Ishikawa (cell line): ENCODE measurements around the gene NDFIP2.

Experiments used
- EP300 ChIP-seq: IDR thresholded peaks from 2 replicates; pipeline ENCODE4 v1.6.1; 2012; ENCODE audit warnings: borderline replicate concordance
- TAF1 ChIP-seq: IDR thresholded peaks from 2 replicates; pipeline ENCODE4 v1.6.1; 2012; ENCODE audit warnings: low read depth, mild to moderate bottlenecking
- ZBTB7A ChIP-seq: IDR thresholded peaks from 2 replicates; pipeline ENCODE4 v1.6.1; 2012; ENCODE audit warnings: low read depth
- TF ChIP-seq, protein P1 (sequence below): IDR thresholded peaks from 2 replicates; pipeline ENCODE4 v1.6.1; 2012
- TF ChIP-seq, protein P2 (sequence below): IDR thresholded peaks from 2 replicates; pipeline ENCODE4 v1.6.1; 2012; ENCODE audit warnings: low read depth, mild to moderate bottlenecking

DNA sequence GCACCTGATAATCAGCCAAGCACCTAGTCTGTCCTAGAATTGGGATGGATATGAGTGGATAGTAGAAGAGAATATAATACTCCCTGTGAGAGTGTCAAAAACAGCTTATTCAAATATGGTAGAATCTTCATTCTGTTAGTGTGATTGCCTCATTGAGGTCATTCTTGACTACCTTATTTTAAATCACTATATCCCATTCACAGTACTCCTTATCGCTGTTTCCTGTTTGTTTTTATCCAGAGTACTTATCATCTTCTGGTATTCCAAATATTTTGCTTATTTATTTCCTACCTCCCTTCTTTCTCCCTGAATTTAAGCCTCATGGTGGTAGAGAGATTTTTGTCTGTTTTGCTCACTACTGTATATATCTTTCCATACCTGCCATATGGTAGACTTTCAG is 9.9 kb downstream of the NDFIP2 start:
- TF ChIP-seq, protein P1, sequence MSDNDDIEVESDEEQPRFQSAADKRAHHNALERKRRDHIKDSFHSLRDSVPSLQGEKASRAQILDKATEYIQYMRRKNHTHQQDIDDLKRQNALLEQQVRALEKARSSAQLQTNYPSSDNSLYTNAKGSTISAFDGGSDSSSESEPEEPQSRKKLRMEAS = no peak
- TF ChIP-seq, protein P2, sequence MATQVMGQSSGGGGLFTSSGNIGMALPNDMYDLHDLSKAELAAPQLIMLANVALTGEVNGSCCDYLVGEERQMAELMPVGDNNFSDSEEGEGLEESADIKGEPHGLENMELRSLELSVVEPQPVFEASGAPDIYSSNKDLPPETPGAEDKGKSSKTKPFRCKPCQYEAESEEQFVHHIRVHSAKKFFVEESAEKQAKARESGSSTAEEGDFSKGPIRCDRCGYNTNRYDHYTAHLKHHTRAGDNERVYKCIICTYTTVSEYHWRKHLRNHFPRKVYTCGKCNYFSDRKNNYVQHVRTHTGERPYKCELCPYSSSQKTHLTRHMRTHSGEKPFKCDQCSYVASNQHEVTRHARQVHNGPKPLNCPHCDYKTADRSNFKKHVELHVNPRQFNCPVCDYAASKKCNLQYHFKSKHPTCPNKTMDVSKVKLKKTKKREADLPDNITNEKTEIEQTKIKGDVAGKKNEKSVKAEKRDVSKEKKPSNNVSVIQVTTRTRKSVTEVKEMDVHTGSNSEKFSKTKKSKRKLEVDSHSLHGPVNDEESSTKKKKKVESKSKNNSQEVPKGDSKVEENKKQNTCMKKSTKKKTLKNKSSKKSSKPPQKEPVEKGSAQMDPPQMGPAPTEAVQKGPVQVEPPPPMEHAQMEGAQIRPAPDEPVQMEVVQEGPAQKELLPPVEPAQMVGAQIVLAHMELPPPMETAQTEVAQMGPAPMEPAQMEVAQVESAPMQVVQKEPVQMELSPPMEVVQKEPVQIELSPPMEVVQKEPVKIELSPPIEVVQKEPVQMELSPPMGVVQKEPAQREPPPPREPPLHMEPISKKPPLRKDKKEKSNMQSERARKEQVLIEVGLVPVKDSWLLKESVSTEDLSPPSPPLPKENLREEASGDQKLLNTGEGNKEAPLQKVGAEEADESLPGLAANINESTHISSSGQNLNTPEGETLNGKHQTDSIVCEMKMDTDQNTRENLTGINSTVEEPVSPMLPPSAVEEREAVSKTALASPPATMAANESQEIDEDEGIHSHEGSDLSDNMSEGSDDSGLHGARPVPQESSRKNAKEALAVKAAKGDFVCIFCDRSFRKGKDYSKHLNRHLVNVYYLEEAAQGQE = no peak
- no peak for TF ChIP-seq ZBTB7A
- TF ChIP-seq TAF1 = no peak
- TF ChIP-seq EP300 = no peak
